Measurements from ENCODE around the gene TBC1D17.

Gene TBC1D17

DNA sequence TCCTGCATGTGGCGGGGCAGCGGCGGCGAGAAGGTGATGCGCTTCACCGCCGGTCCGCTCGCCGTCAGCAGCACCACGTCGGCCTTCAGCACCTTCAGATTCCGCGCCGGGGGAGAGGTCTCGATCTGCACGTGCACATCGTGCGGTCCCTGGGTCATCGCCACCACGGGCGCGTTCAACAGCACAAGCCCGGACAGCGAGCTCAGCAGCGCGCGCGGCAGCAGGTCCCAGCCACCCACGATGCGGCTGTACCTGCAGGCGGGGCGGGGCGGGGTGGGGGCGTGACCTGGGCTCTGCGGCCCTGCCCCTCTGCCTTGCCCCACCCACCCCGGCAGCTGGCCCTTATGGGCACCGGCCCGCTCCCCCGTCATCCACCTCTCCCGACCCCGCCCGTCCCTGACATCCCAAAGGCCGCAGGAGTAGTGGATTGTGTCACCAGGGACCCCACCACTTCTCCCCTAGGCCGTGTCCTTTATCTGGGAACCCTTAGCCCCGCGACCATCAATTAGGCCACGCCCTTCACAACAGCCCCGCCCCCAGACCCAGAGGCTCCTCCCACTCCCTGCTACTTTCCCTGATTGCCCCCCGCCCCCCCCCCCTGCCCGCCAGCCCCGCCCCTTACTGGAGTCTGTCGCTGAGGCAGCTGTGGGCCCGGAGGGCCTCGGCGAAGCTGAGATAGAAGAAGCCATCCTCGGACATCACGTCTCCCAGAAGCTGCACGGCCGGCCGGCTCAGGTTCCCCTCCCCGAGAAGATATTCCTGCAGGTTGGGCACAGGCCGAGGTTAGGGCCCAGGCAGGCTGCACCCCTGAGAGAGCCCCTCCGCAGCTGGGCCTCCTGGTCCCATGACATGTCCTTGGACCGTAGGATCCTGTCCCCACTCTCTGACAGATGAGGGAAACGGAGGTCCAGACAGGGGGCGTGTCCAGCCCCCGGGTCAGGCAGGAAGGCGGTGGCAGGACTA is 13.1 kb downstream of the TBC1D17 start:
- in situ Hi-C loops (cut with MboI; ENCODE audit: low sequenced_read_pairs), result no loop called here

DNA sequence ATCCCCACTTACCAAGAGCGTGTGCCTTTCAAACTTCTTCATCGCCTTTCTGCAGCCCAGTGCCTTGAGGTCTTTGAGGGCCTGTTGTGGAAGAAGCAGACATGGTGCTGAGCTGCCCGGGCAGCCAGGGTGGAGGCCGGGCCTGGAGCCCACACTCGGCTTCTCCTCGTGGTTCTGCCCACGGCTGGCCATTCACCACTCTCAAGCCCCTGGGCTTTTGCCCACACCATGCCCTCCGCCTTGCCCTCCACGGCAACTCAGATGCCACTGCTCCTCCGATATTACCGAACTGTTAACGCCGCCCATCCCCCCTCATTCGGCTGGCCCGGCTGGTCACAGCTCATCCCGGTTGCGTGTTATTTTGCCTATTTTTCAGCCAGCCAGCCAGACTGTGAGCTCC is 13.9 kb downstream of the TBC1D17 start:
- in situ Hi-C loops (cut with MboI; ENCODE audit: low sequenced_read_pairs), result no loop called here

DNA sequence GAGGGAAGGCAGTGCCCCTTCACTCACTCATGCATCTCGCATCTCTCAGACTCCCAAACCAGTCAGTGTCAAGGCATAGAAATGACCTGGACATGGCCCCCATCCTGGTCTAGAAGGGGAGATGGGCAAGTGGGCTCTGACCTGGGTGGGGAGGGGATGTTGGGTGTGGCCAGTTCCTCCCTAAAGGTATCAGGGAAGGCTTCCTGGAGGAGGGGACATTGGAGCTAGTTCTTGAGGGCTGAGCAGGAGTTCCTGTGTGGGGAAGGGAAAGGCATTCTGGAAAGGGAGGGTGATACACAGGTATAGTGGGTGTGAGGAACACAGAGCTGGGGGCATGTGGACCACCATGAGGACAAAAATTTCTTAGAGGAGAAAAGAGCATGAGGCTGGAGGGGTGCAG is 15.2 kb downstream of the TBC1D17 start:
- in situ Hi-C loops (cut with MboI; ENCODE audit: low sequenced_read_pairs), result no loop called here

DNA sequence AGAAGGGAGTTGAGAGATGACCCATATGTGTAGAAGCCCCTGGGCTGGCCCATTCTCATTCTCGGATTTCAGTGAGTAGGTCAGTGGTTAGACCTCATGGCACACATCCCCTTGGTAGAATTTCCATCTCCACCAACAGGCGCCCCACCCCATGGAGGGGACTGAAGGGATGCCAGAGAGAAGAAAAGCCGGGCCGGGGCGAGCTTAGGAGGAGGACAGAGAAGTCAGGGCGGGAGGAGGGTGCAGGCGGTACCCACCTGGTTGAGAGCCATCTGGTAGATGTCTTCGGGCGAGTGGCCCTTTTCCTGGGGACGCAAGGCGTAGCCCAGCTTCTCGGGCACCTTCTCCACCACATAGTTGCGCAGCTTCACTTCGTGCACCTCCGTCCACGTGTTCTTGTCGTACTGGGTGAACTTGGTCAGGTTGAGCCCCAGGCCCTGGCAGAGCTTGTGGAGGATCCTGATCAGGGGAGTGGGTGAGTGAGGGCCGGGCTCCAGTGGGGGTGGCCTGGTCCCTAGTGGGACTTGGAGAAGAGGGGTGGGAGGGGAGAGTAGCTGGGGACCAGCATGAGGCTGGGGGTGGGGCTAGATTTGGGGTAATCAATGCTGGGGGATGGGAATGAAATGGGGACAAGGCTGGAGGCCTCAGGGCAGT is 16.6 kb downstream of the TBC1D17 start:
- in situ Hi-C loops (cut with MboI; ENCODE audit: low sequenced_read_pairs), result no loop called here

DNA sequence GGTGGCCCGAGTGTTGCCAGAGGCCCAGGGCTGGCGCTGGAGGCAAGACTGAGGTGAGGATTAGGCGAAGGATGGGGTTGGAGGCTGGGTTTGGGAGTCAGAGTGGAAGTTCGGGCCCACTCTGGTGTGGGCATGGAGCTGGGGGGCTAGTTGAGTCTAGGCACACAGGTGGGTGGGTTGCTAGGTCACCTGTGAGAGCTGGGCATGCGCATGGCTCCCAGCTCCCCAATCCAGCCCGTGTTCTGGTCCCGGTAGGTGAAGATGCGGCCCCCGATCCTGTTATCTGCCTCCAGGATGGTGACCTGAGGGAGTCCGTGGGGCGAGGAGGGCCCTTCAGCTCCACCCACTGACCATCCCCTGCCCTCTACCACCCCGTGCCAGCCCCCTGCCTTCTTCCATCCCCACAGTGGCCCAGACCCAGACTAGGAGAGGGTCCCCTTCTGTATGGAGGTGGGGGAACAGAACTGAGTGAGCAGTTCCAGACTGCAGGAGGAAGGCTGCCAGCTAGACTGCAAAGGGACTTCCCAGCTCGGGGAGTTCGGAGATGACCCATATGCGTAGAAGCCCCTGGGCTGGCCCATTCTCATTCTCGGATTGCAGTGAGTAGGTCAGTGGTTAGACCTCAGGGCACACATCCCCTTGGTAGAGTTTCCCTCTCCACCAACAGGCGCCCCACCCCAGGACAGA is 17.5 kb downstream of the TBC1D17 start:
- in situ Hi-C loops (cut with MboI; ENCODE audit: low sequenced_read_pairs), result no loop called here

DNA sequence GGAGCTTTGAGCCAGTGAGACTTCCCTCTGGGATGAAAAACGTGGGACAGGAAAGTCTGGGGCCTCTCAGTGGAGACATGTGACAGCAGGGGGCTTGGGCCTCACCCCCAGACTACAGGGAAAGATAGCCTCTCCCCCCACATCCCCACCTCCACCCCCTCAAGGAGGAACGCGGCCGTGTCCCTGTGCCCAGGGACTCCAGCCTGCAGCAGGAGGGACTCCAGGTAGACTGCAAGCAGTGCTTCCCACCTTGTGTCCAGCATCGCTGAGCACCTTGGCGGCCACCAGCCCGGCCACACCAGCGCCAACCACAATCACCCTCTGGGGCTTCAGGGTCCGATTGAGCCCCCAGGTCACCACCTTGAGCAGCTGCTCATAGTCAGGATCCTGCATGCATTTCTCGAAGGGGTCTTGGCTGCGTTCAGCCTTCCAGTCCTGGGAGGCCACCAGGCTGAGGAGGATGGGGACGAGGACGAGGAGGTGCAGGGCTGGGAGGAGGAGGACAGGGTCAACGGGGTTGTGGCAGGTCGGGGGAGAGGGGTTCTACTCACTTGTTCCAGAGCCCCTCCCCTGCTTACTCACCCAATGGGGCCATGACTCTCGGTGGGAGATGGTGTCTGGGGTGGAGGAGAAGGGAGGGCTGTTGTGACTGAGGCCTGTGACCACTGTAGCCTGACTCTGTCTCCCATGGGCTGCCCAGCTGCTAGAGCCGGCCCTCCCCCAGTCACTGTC is 18.2 kb downstream of the TBC1D17 start:
- in situ Hi-C loops (cut with MboI; ENCODE audit: low sequenced_read_pairs), result no loop called here

DNA sequence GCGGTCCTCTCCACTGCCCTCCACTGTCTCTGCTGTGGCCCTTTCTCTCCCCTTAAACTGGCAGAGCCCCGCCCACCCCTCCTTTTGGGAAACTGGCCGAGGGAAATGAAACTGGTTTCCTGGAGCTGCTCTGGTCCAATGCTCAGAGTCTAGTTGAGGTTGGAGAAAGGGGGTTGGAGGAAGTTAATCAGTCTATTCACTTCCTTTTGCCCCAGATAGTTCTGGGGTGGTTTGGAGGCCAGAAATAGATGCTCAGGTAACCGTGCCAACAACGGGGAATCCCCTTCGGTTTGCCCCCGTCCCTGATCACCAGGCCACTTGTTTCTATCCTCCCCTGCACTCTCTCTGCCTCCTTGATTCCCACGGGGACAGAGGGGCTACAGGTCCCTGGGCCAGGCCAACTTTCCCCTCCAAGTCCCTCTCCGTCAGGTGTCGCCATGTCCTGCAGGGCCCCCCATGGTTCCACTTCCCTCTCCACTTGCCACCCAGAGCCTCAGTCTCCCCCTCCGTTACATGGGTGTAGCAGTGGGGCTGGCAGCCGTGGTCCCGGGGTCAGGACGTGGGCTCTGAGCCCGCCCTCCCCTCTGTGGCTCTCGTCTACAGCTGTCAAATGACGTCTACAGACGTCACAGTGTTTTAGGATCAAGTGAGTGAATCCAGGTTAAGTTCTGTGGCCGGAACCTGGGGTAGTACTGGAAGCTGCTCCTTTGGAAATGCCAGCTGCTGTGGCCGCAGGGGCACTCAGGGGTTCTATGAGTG is 19.5 kb downstream of the TBC1D17 start, which contains the start of gene IL4I1:
IL4I1 (minus strand) TSS at position 25 of the 759 bp plus-strand sequence. CDS start 727 bp downstream, outside the sequence.
- in situ Hi-C loops (cut with MboI; ENCODE audit: low sequenced_read_pairs), result no loop called here

DNA sequence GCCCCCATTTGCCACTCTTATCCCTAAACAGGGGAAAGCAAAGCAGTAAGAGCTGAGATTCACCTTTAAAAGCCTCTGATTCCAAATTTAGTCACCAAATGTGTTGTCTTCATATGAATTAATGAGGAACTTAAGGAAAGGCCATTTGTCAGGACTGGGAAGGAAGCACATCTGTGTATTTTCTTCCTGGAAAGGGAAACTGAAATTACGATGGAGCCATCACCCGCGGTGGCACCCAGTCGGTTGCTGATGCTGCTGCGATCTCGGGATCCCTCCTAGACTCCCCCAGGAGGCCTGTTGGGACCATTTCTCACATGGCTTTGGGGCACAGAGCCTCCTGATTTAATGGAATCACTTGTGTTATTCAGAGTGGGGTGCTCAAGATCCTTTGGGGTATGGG is 26.6 kb downstream of the TBC1D17 start:
- in situ Hi-C loops (cut with MboI; ENCODE audit: low sequenced_read_pairs), result no loop called here

DNA sequence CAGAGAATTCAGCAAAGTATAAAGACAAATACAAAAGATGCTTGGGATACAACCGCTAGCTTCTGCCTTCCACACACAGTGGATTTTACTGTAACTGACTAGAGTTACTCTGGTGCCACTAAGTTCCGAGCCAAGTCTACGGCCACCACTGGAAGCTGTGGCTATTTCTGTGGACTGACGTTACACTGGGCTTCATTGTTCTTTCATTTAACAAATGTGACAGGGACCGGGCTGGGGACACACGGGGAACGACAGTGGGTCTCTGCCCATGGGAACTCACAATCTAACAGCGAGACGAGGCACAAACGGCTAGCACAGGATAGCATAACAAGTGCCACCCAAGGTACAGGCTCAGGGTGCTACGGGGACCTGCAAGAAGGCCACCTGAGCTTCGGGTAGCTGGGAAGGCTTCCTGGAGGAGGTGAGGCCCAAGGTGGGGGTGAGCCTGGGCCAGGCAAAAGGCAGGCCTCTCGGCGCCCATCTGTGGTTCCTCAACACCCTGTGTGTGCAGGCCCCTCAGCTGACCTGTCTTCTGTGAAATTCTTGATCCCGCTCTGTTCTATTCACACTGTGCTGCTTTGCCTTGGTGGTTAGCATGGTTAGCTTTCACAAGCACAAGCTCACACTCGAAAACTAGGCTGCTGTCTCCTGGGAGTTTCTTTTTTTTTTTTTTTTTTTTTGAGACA is 29.5 kb downstream of the TBC1D17 start:
- in situ Hi-C loops (cut with MboI; ENCODE audit: low sequenced_read_pairs), result no loop called here

DNA sequence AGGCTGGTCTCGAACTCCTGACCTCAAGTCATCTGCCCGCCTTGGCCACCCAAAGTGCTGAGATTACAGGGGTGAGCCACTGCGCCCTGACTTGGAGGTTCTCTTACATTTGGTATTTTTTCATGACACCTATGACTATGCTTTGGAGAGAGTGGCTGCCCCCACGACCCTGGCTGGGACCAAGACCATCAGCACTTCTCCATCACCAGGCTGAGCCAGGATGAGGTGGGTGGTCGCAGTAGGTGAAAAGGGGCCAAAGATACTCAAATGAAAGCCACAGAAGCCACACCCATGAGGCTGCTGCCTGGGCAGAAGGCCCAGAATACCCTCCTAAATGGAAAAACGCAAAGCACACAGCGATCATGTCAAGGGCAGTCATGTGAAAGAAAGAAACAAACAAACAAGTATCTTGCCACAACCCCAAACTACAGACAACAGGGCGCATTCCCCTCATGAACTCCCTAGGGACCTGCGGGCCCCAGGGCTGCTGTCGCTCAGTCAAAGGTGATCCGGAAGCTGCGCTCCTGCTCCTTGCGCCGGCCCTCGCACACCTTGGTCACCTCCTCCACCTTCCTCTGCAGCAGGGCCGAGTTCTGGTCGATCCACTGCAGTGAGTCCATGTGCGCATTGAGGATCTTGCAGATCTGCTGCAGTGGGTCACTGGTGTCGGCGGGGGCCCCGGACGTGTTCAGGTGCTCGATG is 30.4 kb downstream of the TBC1D17 start:
- in situ Hi-C loops (cut with MboI; ENCODE audit: low sequenced_read_pairs), result no loop called here

DNA sequence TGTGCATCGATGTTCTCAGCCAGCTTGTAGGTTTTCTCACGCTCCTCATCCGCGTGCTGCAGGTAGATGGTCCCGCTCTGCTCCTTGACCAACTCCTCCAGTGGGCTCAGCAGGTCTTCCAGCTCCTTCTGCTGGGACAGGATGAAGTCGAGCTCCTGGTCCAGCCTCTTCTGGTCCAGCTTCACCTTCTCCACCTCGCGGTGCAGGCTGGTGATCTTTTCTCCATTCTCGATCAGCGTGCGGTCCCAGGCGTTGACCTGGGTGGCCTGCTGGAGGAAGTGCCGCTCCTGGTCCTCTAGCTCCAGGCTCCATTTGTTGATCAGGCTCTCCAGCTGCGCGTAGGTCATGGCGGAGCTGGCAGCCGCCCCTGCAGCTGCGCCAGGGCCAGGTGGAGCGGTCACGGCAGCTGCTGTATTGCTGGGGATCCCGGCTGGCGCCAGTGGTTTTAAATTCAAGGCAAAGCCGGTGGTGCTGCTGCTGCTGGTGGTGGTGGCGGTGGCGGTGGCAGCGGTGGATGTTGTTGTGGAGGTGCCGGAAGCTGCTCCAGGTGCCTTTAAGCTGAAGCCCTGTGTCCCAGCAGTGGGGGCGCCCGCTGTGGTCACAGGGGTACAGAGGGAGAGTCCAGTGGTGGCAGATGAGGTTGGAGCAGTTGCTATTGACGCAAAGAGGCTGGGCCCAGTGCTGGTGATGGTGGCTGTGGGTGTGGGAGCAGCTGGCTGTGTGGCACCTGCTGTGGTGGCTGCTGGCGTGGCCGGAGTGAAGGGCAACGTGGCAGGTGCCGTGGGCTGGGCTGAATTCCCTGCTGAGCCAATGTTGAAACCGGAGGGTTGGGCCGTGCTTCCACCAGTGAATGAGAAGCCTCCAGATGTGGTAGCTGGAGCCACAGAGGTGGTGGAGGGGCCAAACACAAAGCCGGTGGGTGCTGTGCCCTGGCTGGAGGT is 31.2 kb downstream of the TBC1D17 start:
- in situ Hi-C loops (cut with MboI; ENCODE audit: low sequenced_read_pairs), result no loop called here

DNA sequence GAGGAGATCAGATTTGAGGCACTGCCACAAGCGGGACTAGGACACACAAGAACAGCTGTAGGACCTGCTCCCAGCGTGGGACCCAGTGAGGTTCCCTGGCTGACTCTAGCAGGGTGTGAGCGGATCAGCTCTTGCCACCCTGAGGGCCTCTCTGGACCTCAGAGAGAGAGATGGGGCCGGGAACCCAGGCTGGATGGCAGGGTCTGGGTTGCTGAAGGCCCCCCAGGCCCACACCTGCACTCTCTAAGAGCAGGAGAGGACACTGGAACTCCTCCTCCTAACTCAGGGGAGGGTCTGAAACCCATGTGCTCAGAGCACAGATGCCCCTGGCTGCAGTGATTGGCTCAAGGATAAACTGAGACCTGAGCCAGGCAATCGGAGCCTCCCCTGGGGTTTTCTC is 32.7 kb downstream of the TBC1D17 start:
- in situ Hi-C loops (cut with MboI; ENCODE audit: low sequenced_read_pairs), result no loop called here

DNA sequence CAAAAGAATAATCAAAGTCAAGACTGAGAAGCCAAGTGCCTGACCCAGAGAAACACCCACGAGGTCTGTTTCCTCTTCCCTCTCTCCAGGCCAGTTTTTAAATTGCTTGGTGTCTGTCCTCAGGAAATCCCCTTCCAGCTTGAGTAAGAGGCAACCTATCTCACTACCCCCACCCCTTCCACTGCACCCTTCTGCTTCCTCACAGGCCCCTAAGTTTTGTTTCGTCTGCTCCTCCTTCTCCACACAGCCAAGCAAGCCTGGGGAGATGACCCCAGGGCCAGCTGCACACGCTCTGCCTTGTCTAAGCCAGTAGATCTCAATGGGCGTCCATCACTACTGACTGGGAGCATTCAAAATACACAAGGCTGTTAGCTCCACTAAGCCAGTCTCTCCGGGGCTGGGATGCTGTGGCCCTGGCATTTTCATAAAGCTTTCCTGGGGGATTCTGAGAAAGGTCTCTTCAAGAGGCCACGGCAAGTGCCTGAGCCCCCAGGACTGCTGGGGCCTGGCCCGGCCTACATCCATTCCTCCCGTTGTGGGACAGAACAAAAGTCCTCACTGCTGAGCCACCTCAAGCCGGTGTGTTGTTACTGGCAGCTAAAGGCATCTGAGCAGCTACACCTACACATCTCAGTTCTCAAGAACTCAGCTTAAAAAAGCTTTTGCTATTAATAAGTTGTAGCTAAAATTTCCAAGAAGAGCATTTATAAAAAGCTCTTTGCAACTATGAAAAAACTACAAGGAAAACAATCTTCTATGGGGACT is 34.1 kb downstream of the TBC1D17 start:
- in situ Hi-C loops (cut with MboI; ENCODE audit: low sequenced_read_pairs), result no loop called here

DNA sequence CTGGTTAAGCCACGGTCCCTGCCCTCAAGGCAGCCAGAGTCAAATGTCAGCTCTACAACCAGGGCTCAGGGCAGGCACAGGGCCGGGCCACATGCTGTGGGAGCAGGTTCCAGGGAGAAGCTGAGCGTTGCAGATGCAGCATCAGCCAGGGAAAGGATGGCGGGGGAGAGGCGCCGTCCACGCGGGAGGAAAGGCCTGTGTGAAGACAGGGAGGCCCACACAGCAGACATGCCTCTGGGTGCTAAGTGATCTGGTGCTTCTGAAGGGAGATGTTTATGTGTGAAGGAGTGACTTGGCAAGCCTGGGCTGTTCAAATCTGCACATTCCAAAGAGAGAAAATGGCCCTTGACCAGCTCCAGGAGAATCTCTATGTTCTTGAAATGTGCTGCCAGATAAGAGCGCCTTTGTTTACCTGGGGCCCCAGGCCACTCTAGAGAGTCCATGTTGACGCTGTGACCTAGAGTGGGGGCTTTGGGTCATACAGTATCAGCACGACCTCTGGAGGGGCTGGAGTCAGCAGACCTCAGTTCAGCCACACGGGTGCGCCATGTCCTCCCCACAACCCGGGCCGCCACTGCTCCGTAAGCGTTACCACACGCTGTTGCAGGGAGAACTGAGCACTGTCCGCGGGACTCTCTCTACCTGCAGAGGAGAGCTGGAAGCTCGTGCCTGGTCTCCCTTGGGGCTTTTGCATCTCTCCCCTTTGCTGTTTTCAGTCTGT is 35.6 kb downstream of the TBC1D17 start:
- in situ Hi-C loops (cut with MboI; ENCODE audit: low sequenced_read_pairs), result no loop called here

DNA sequence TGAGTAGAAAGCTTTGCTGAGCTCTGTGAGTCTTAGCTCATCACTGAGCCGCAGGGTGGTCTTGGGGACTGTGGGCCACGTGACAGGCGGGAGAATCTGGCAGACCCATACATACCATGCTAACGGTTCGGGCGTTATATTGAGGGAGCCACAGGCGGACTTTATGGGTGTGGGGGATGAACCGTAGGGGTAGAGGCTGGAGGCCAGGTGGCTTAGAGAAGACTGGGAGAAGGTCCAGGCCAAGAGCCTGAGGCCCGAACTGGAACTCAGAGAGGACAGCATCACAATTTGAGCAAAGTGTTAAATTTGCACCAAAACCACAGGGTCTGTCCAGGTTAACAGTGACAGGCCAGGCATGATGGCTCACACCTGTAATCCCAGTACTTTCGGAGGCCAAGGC is 36.2 kb downstream of the TBC1D17 start:
- in situ Hi-C loops (cut with MboI; ENCODE audit: low sequenced_read_pairs), result no loop called here

DNA sequence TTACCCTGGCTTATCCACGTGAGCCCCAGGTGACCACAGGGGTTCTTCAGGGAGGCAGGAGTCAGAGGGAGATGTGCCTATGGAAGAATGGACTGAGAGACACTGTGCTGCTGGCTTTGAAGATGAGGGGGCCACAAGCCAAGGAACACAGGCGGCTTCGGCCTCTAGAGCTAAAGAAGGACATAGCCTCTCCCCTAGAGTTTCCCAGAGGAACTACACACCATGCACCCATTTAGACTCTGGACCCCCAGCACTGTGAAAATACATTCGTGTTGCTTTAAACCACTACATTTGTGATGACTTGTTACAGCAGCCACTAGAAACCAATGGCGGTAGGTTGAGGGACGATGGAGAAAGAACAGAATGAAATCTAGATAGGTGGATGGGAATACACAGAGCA is 37.8 kb downstream of the TBC1D17 start:
- in situ Hi-C loops (cut with MboI; ENCODE audit: low sequenced_read_pairs), result no loop called here

Data from HL-60/S4 treated with retinoic acid at 250 ng/mL for 4 days and 3 days (cell line).